ENCODE results near the gene MINAR1.

The MINAR1 gene

GRCh38 chr15:79433276-79433990 lies 1.3 kb downstream of the MINAR1 start:
- DNase-seq: no peak

- DNase-seq: no peak
These were observed 2.2 kb downstream of the MINAR1 start for GRCh38 chr15:79434361-79434760.

GRCh38 chr15:79436037-79436780 lies 4.1 kb downstream of the MINAR1 start:
- DNase-seq: no peak

GRCh38 chr15:79437275-79438000 lies 5.3 kb downstream of the MINAR1 start:
- DNase-seq: no peak

GRCh38 chr15:79439236-79439635 lies 7.1 kb downstream of the MINAR1 start:
- DNase-seq: no peak

GRCh38 chr15:79440355-79440908 lies 8.3 kb downstream of the MINAR1 start:
- DNase-seq: no peak

GRCh38 chr15:79442911-79443310 lies 10.8 kb downstream of the MINAR1 start:
- no peak for DNase-seq

DNA sequence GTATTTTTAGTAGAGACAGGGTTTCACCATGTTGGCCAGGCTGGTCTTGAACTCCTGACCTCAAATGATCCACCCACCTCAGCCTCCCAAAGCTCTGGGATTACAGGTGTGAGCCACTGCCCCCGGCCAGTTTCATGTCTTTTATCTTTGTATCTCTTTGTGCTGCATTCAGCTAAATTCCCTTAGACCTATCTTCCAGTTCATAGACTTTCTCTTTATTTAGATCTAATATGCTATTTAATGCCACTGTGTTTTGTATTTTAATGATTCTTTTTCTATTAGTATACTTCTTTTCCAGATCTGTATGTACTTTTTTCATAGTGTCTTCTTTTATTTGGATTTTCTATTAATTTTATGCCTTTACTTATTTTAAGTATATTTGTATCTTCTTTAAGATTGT lies 14.9 kb downstream of the MINAR1 start:
- DNase-seq: no peak

- DNase-seq: no peak
These were observed 18.5 kb downstream of the MINAR1 start for GRCh38 chr15:79450648-79451047.

DNA sequence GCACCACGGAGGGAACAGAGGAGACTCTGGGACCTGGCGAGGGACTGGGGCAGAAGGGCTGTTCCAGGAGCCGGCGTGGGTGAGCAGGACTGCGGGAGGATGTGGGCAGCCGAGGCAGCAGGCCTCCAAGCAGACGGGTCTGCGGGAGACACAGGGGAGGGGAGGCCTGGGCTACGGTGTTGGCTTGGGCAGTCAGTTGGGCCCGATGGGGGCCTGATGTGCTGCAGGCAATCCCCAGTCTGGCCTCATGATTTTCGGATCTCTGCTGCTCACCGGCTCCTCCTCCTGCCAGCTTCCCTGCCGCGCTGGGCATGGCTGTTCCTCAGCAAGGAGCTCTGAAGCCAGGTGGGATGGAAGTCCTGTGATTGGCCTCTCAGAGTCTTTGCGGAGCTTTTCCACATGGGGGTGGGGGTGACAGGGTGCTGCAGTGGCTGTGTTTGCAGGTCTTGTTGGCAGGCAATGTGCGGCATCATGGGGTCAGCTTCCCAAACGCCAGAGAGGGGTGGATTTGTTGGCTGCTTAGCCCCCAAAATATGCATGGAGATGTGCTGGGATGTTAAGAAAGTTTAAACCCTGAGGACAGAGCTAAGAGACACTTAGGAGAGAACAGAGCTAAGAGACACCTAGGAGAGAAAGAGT lies 19.3 kb downstream of the MINAR1 start:
- DNase-seq: no peak

GRCh38 chr15:79452244-79453051 lies 20.3 kb downstream of the MINAR1 start:
- no peak for DNase-seq

DNA sequence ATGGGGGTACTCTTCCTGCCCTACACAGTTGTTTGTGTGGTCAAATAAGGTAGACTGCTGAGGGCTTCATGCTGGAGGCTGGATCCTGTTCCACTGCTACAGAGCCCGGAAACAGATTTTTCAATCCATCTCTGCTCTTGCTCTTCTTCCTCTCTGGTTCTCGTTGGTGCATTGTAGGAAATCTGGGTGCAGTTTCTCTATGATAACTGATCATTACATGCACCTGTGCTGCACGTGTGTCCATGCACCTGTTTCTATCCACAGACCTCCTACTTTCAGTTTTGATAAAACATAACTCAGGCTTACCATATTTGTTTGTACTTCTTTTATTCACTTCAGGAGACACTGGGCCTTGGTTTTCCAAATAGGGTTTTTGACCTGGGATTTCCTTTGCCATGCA lies 21.3 kb downstream of the MINAR1 start:
- no peak for DNase-seq

DNA sequence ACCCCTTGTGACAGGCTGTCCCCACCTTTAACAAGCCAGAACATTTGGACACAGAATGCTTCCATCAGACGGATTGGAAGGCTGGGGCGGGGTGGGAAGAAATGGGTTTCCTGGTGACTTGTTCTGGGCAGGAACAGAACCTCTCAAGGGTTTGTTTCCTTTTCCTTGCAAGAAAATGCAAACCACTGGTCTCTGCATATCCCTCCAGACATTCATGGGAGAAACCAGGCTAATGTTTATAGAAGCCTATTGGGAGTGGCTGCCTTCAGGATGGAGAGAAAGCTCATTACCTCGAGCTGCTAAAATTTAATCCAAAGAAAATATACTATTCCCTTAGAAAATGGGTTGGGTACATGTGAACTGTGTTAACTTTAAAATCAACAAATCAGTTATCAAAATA lies 21.9 kb downstream of the MINAR1 start:
- DNase-seq: no peak

- DNase-seq: no peak
These were observed 23.2 kb downstream of the MINAR1 start for GRCh38 chr15:79455361-79455760.

- no peak for DNase-seq
These were observed 23.8 kb downstream of the MINAR1 start for GRCh38 chr15:79455943-79456342.

DNA sequence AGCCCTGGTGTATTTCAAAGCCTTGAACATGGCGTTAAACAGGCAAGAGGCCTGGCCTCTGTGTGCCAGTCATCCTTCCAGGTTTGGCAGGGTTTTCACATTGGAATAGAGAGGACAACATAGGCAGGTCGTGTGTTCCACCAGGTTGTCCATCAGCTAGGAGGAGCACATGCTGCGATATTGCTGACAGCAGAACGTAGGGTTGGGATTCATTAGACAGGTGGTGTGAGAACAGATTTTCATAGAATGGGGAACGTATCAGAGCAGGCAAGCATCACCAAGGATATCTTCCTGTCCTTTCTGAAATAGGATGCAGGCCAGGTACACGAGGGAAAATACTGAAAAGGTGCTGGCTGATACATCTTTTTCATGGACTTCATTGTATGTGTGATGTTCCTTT lies 26.4 kb downstream of the MINAR1 start:
- DNase-seq: no peak

DNA sequence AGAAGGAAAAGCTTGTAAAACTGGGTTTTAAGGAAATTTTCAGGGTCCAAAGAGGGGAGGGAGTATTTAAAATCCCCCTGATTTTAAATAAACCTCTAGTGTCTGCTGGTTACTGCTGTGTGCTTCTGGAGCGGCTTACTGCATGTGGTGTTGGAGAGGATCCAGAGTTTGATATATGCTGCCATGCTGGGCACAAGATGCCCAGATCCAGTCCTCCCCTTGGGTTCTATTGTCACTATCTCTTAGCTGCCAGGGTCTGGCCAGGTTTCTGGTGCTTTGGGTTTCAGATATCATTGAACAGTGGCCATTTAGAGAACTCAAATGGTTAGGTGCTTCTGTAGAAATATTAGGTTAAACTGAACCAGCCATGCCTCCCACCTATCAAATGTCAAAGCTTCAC lies 27.5 kb downstream of the MINAR1 start:
- no peak for DNase-seq

DNA sequence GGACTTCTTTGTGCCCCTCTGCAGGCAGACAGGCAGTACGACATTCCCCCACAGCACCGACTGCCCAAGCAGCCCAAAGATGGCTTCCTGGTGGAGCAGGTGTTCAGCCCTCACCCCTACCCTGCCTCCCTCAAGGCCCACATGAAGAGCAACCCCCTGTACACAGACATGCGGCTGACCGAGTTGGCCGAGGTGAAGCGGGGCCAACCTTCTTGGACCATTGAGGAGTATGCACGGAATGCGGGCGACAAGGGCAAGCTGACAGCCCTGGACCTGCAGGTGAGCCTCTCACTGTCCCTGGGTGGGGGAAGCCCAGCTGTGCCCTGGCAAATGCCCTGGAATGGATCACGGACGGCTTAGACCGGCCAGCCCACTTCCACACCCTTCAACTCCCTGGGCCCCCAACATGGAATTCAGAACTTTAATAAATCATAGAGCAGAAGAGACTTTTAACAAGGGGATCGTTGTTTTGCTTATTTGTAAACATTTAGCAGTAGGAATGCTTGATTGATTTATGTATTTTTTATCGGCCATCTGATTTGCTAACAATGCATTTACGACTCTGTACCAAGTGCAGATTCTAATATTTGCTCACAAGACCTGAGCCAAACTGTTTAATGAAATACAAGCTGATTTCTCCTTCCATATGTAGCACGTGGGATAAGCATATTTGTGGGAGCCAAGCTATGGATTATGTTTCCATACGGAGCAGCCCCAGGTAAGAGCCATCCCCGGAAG lies 31.1 kb downstream of the MINAR1 start:
- DNase-seq: no peak

DNA sequence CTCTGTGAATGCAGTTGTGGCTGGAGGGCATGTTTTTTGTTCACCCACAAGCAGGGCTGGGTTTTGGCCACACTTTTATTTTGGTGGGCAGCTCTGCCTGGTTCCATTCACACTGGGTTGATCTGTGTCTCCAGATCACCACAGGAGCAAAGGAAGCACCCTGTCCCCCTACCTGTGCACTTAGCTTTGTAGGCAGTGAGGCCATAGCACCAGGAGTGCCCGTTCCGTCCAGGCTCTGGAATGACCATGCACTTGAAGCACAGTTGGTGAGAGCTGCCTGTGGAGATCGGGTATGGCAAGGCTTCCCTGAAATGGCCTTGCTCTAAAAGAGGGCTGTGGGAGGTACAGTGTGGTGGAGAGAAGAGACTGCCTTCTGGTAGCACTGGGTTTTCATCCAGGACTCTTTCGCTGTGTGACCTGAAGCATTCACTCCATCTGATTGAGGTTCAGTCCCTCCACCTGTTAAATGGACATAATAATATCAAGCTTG lies 31.7 kb downstream of the MINAR1 start:
- DNase-seq: no peak

DNA sequence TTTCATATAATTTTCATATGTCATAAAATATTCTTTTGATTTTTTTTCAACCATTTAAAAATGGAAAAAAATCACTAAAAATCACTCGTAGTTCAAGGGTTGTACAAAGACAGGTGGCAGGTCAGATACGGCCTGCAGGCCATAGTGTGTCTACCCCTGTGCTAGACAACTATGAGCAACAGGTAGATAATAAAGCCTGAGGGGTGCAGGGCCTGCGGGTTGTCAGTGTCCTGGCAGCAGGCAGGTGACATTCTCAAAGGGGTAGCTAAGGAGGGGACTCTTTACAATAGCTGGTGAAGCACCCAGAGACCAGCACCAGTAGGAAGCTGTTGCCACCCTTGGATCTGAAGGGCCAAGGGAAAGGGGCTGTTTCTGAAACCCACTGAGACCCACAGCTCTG lies 34.4 kb downstream of the MINAR1 start:
- no peak for DNase-seq

DNA sequence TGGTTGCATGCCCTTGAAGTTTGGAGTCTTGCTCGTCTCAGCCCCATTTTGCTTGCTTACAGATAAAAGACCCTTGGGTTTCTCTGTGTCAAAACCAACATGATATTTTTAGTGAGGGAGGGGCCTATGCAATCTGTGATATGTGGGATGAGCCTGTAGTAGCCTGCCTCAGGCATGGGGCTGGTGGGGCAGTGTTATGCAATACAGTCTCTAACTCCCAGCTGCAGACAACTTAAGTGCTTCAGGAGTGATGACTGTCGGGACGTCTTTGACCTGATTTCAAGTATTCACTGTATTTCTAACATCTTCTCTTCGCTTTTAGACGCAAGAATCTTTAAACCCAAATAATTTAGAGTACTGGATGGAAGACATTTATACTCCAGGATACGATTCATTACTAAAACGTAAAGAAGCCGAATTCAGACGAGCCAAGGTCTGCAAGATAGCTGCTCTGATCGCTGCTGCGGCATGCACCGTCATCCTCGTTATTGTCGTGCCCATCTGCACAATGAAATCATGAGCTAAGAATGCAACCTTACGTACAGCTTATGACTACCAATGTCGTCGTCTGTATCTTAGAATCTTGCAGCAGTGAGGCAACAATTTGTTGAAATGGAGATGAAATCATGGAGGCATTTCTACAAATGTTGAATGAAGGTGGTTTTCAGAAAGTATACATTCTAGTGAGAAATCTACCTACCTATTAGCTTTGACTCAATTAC lies 35.9 kb downstream of the MINAR1 start:
- no peak for DNase-seq
